ENCODE data around the gene PKIB.
"Not testable (repeated sequence)": the region's sequence is repeated elsewhere in the genome, so short reads cannot be mapped to it uniquely, and the experiment has no call there.

DNA sequence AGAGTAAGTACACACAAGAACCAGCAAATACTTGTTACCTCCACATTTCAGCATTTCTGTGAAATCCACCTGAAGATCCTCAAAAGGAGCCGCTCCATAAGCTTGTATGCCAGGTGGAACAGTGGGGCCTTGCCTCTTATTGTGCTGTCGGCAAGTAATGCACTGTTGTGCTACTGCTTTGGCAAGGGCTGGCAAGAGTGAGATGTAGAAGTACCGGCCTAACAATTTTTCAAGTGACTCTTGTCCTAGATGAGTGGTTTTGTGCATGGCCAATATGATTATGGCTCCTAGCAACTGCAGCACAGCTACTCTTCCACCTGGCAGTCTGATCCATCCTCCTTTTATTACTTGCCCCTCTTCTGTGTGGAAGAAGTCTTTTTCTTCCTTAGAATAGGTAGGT lies 134.7 kb downstream of the PKIB start:
- TF ChIP-seq, protein P1, sequence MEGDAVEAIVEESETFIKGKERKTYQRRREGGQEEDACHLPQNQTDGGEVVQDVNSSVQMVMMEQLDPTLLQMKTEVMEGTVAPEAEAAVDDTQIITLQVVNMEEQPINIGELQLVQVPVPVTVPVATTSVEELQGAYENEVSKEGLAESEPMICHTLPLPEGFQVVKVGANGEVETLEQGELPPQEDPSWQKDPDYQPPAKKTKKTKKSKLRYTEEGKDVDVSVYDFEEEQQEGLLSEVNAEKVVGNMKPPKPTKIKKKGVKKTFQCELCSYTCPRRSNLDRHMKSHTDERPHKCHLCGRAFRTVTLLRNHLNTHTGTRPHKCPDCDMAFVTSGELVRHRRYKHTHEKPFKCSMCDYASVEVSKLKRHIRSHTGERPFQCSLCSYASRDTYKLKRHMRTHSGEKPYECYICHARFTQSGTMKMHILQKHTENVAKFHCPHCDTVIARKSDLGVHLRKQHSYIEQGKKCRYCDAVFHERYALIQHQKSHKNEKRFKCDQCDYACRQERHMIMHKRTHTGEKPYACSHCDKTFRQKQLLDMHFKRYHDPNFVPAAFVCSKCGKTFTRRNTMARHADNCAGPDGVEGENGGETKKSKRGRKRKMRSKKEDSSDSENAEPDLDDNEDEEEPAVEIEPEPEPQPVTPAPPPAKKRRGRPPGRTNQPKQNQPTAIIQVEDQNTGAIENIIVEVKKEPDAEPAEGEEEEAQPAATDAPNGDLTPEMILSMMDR (optimal IDR thresholded peaks at IDR 0.05 in 1 of 3, IDR thresholded peaks at IDR 0.05 in 1 of 3, conservative IDR thresholded peaks at IDR 0.05 in 1 of 3; ENCODE audit: extremely low read depth in 1 of 3, insufficient read depth in 2 of 3, low read length in 3 of 3): not testable (repeated sequence)
- TF ChIP-seq EZH2 (IDR thresholded peaks at IDR 0.05; ENCODE audit: low read length): not testable (repeated sequence)
